H1 (cell line): ENCODE results near the gene CYP4F11. TPM values are rescaled to one million over a fixed set of nuclear protein-coding genes. Genes with fewer than 3 reads are reported as not detected.

ENCODE experiments used
- CTCF ChIA-PET: fragments of 300-600 bp; sonication (Branson Sonifier 250); formaldehyde crosslinking; loops from one replicate; lab custom pipeline; 2021; ENCODE audit not compliant: partially characterized antibody; lab: Charles Lee
- POLR2A ChIA-PET: fragments of 300-600 bp; sonication (Branson Sonifier 250); formaldehyde crosslinking; loops from one replicate; lab custom pipeline; 2021; ENCODE audit warnings: inconsistent platforms; ENCODE audit not compliant: partially characterized antibody; lab: Charles Lee
- DNase-seq, 2 experiments: peaks; one replicate each; pipeline versions ENCODE4 v3.0.0 to v3.0.0-alpha.2; 2010 to 2022; ENCODE audit warnings: low spot score in 2 of 2, low read depth in 1 of 2, mixed read lengths in 1 of 2
- FAIRE-seq: peaks from 2 replicates; lab custom pipeline; 2011; peaks lifted over from hg19 to GRCh38; lab: Jason Lieb, UNC
- H2AFZ ChIP-seq: 2 replicates; pipeline ENCODE4 v1.8.1; 2012; ENCODE audit warnings: low read length, inconsistent platforms
- H2AK5ac ChIP-seq: 2 replicates; pipeline ENCODE4 v1.6.1; 2013; ENCODE audit warnings: low read depth, low read length
- H2BK120ac ChIP-seq: replicated peaks from 2 replicates; pipeline ENCODE3; 2013; ENCODE audit warnings: low read depth, low read length, inconsistent platforms
- H2BK12ac ChIP-seq: 2 replicates; pipeline ENCODE4 v1.6.1; 2013; ENCODE audit warnings: low read depth, low read length
- H2BK15ac ChIP-seq: 2 replicates; pipeline ENCODE4 v1.6.1; 2013; ENCODE audit warnings: low read length
- H2BK20ac ChIP-seq: 2 replicates; pipeline ENCODE4 v1.6.1; 2013; ENCODE audit warnings: low read length
- H2BK5ac ChIP-seq: 2 replicates; pipeline ENCODE4 v1.6.1; 2013; ENCODE audit warnings: low read depth, low read length
- H3K14ac ChIP-seq: 2 replicates; pipeline ENCODE4 v1.6.1; 2013; ENCODE audit warnings: inconsistent platforms; ENCODE audit not compliant: insufficient read length
- H3K18ac ChIP-seq: 2 replicates; pipeline ENCODE4 v1.6.1; 2013; ENCODE audit warnings: low read length; ENCODE audit errors: extremely low read depth
- H3K23ac ChIP-seq: 2 replicates; pipeline ENCODE4 v1.6.1; 2013; ENCODE audit warnings: inconsistent platforms; ENCODE audit not compliant: insufficient read length
- H3K23me2 ChIP-seq: 2 replicates; pipeline ENCODE4 v1.6.1; 2013; ENCODE audit warnings: low read depth, low read length
- H3K27ac ChIP-seq: 2 replicates; pipeline ENCODE4 v1.6.1; 2011; ENCODE audit warnings: low read depth, low read length, inconsistent platforms
- H3K27me3 ChIP-seq, 4 experiments: replicated peaks in 1 of 4; 1 replicate in 1 of 4; 2 replicates in 3 of 4; pipeline versions ENCODE4 v1.6.1 to v1.8.1; 2011 to 2013; ENCODE audit warnings: low read length in 3 of 4, mild to moderate bottlenecking in 3 of 4, inconsistent platforms in 2 of 4, mixed read lengths in 2 of 4, moderate library complexity in 1 of 4; ENCODE audit not compliant: control insufficient read depth in 3 of 4, insufficient read depth in 3 of 4; ENCODE audit errors: extremely low read depth in 1 of 4
- H3K36me3 ChIP-seq, 4 experiments: 2 replicates each; pipeline versions ENCODE4 v1.6.1 to v1.8.1; 2011 to 2013; ENCODE audit warnings: mild to moderate bottlenecking in 4 of 4, low read length in 3 of 4, moderate library complexity in 2 of 4, control low read depth in 1 of 4, inconsistent platforms in 1 of 4; ENCODE audit not compliant: insufficient read depth in 4 of 4, control insufficient read depth in 2 of 4
- H3K4ac ChIP-seq: replicated peaks from 2 replicates; pipeline ENCODE3; 2013; ENCODE audit warnings: low read length, low read depth, mixed read lengths, inconsistent platforms; ENCODE audit not compliant: insufficient read length
- H3K4me1 ChIP-seq, 4 experiments: replicated peaks in 1 of 4; 1 replicate in 1 of 4; 2 replicates in 3 of 4; pipeline versions ENCODE4 v1.6.1 to v1.8.1; 2011 to 2013; ENCODE audit warnings: low read length in 3 of 4, inconsistent platforms in 2 of 4, mixed read lengths in 1 of 4; ENCODE audit not compliant: insufficient read depth in 4 of 4, control insufficient read depth in 3 of 4
- H3K4me2 ChIP-seq, 2 experiments: 2 replicates each; pipeline versions ENCODE4 v1.6.1 to v1.8.1; 2011 to 2013; ENCODE audit warnings: low read depth in 2 of 2, low read length in 2 of 2, control low read depth in 1 of 2, inconsistent platforms in 1 of 2, mild to moderate bottlenecking in 1 of 2; ENCODE audit not compliant: insufficient read depth in 1 of 2
- H3K4me3 ChIP-seq, 4 experiments: fragments of 200-600, 300-600 bp in 1 of 4; sonication (generic), shearing (Covaris generic), sonication (Bioruptor Twin) in 1 of 4; 2 replicates each; pipeline versions ENCODE4 v1.5.1 to v1.8.1; 2011 to 2016; ENCODE audit warnings: low read length in 4 of 4, low read depth in 3 of 4, control low read depth in 2 of 4, inconsistent platforms in 2 of 4, mild to moderate bottlenecking in 2 of 4, mixed read lengths in 1 of 4, moderate library complexity in 1 of 4; ENCODE audit not compliant: insufficient read depth in 2 of 4; ENCODE audit errors: extremely low read depth in 1 of 4
- H3K56ac ChIP-seq: replicated peaks from 2 replicates; pipeline ENCODE3; 2013; ENCODE audit warnings: low read depth, mild to moderate bottlenecking, mixed read lengths, low read length, inconsistent platforms; ENCODE audit not compliant: insufficient read length
- H3K79me1 ChIP-seq: 2 replicates; pipeline ENCODE4 v1.6.1; 2013; ENCODE audit warnings: low read depth, low read length, control low read depth
- H3K79me2 ChIP-seq, 2 experiments: 2 replicates each; pipeline versions ENCODE4 v1.6.1 to v1.8.1; 2012 to 2013; ENCODE audit warnings: low read length in 2 of 2, mild to moderate bottlenecking in 2 of 2, inconsistent platforms in 1 of 2; ENCODE audit not compliant: insufficient read depth in 2 of 2, control insufficient read depth in 1 of 2
- H3K9ac ChIP-seq, 4 experiments: replicated peaks in 1 of 4; 1 replicate in 1 of 4; 2 replicates in 3 of 4; pipeline versions ENCODE4 v1.6.1 to v1.8.1; 2011 to 2013; ENCODE audit warnings: low read depth in 3 of 4, low read length in 3 of 4, control low read depth in 2 of 4, mild to moderate bottlenecking in 2 of 4, moderate library complexity in 2 of 4, inconsistent platforms in 1 of 4; ENCODE audit errors: extremely low read depth in 1 of 4
- H3K9me3 ChIP-seq, 2 experiments: 2 replicates each; pipeline versions ENCODE4 v1.6.1 to v1.8.1; 2012 to 2013; ENCODE audit warnings: mild to moderate bottlenecking in 2 of 2, moderate library complexity in 2 of 2, control low read depth in 1 of 2, inconsistent platforms in 1 of 2, low read depth in 1 of 2, low read length in 1 of 2, mixed read lengths in 1 of 2; ENCODE audit not compliant: insufficient read depth in 2 of 2
- H4K20me1 ChIP-seq, 2 experiments: replicated peaks in 1 of 2; 2 replicates each; pipeline versions ENCODE3 to v1.8.1; 2011 to 2013; ENCODE audit warnings: inconsistent platforms in 2 of 2, low read length in 2 of 2, mild to moderate bottlenecking in 1 of 2; ENCODE audit not compliant: insufficient read depth in 2 of 2, control insufficient read depth in 1 of 2
- H4K5ac ChIP-seq: 2 replicates; pipeline ENCODE4 v1.6.1; 2013; ENCODE audit warnings: low read length, low read depth, mixed read lengths, inconsistent platforms; ENCODE audit not compliant: insufficient read length
- H4K8ac ChIP-seq: 2 replicates; pipeline ENCODE4 v1.8.0; 2013; ENCODE audit warnings: mild to moderate bottlenecking, moderate library complexity, low read length, inconsistent platforms; ENCODE audit not compliant: insufficient read depth; ENCODE audit errors: extremely low read depth
- H4K91ac ChIP-seq: replicated peaks from 2 replicates; pipeline ENCODE3; 2013; ENCODE audit warnings: low read length, mixed read lengths, inconsistent platforms; ENCODE audit not compliant: insufficient read length
- ATF3 ChIP-seq: IDR thresholded peaks from 2 replicates; pipeline ENCODE4 v1.6.1; 2011; ENCODE audit warnings: low read depth, mild to moderate bottlenecking, low read length; ENCODE audit not compliant: insufficient read depth
- KDM4A ChIP-seq: IDR thresholded peaks from one replicate; pipeline ENCODE4 v1.7.1; 2012; ENCODE audit warnings: low read depth, mild to moderate bottlenecking, moderate library complexity, low read length, inconsistent platforms; ENCODE audit not compliant: severe bottlenecking
- WGBS, 2 experiments: shearing (Covaris generic) in 1 of 2; methylation state at CpG; one replicate each; pipeline versions ENCODE4 v1.1.6 to v1.1.7; 2013 to 2015; ENCODE audit warnings: low lambda C conversion rate in 2 of 2, mixed read lengths in 2 of 2, inconsistent platforms in 1 of 2, low coverage in 1 of 2, missing lambda C conversion rate in 1 of 2; ENCODE audit not compliant: insufficient replicate concordance in 2 of 2, insufficient coverage in 1 of 2, insufficient read length in 1 of 2; ENCODE audit errors: extremely low coverage in 1 of 2, missing lambda C conversion rate in 1 of 2; 5-methylcytosine and 5-hydroxymethylcytosine counted together
- polyA plus RNA-seq, 7 experiments: library from polyadenylated mRNA; depleted of rRNA in 3 of 7; stranded (reverse) in 5 of 7; unstranded in 2 of 7; fragments of >200 nt in 5 of 7; fragments of 200-250 nt in 2 of 7; gene quantifications; 1 replicate in 5 of 7; 2 replicates in 1 of 7; 4 replicates in 1 of 7; pipeline versions ENCODE4 v1.2.1 to v1.2.3, GENCODE V29; 2011 to 2013; ENCODE audit warnings: missing spikeins in 2 of 7, mixed read lengths in 2 of 7
- total RNA-seq: library from RNA; stranded (reverse); fragmentation: NEBNext Ultra II Directional; extraction: Animal tissue kit (Norgen Biotek cat#: 25700); gene quantifications from 2 replicates; pipeline ENCODE4 v1.2.1, GENCODE V29; 2021

The CYP4F11 gene
- total and polyA plus RNA-seq, 2 of the 8 experiments (the other 6 are each of a cell fraction or from before 2014, with no cell fraction given), result not detected

GRCh38 chr19:15922021-15922420, 12.3 kb downstream of the CYP4F11 start:
- no peak for DNase-seq
- Histone ChIP-seq H3K4me1 (no peaks in the 10 kb centered on the region), H3K79me2 (no peaks in the 10 kb centered on the region), H4K91ac (no peak overlapping the region), H3K27ac (no peak overlapping the region), H3K56ac (no peak overlapping the region), H2BK120ac (no peak overlapping the region), H3K23me2 (no peaks in the 10 kb centered on the region; the same call in 1 of the 2 replicates), H4K8ac (no peak overlapping the region), H2BK12ac (no peak overlapping the region), H3K9me3 (peaks cover 61 to 86% of the 10 kb centered on the region in 2 experiments), H3K23ac (no peak overlapping the region), H3K9ac (no peak overlapping the region), H2BK20ac (no peak overlapping the region), H4K5ac (no peak overlapping the region), H3K27me3 (no peaks in the 10 kb centered on the region), H3K18ac (no peak overlapping the region), H3K4ac (no peak overlapping the region), H2AFZ (no peak overlapping the region), H4K20me1 (no peaks in the 10 kb centered on the region), H2BK15ac (no peak overlapping the region), H3K14ac (no peak overlapping the region), H3K79me1 (no peaks in the 10 kb centered on the region), H3K36me3 (no peaks in the 10 kb centered on the region), H3K4me2 (no peak overlapping the region), H2BK5ac (no peak overlapping the region), H2AK5ac (no peak overlapping the region), H3K4me3 (no peak overlapping the region)
- ChIA-PET POLR2A (no interaction called here), CTCF (no interaction called here)
- 61% methylated on average over 4 of the region's 4 CpGs; no CpG with 5 or more reads in 1 of the 2 experiments for WGBS, 2 experiments
- FAIRE-seq, result no peak
- no peak for TF ChIP-seq KDM4A
- TF ChIP-seq ATF3, result no peak
